Left ventricle myocardium inferior (tissue), 1 donor: ENCODE data around the gene ART5. TPM values are rescaled to one million over a fixed set of nuclear protein-coding genes. Genes with fewer than 3 reads are reported as not detected.

ENCODE experiments used
- total RNA-seq: library from RNA; stranded (reverse); fragmentation: NEBNext Ultra II Directional; extraction: Animal tissue kit (Norgen Biotek cat#: 25700); gene quantifications from one replicate; pipeline ENCODE4 v1.2.1, GENCODE V29; 2021
- donor health status: DM: no; HTN: yes; CAD: no; lungs with severe emphysema.

The ART5 gene
- total RNA-seq, 1 donor from 2014 or later, result 1.4 TPM

Other genes starting within 250 kb of the ART5 start
- gene ART1, start 3.1 kb upstream of the ART5 start, total RNA-seq, result 0.58 TPM
- gene CHRNA10, start 29.4 kb upstream of the ART5 start, total RNA-seq, result 1.0 TPM
- gene NUP98, start 155.6 kb upstream of the ART5 start, total RNA-seq, result 37.3 TPM
- 27.8 TPM for gene PGAP2, start 166.6 kb upstream of the ART5 start, total RNA-seq
- gene RHOG, start 199.0 kb upstream of the ART5 start, total RNA-seq, result 23.1 TPM
- 32.0 TPM for gene STIM1, start 213.7 kb upstream of the ART5 start, total RNA-seq